ENCODE results near the gene FREM2. TPM values are rescaled to one million over a fixed set of nuclear protein-coding genes. Genes with fewer than 3 reads are reported as not detected.

FREM2 gene
- total and polyA plus RNA-seq, 2 of the 13 experiments (the other 11 are each of a cell fraction or from before 2014, with no cell fraction given), result not detected

- Histone ChIP-seq H3K9me3 (ENCODE audit: low read length) (no peaks in the 10 kb centered on the region), H3K9ac (ENCODE audit: insufficient read depth, low read depth, low read length) (no peak overlapping the region), H2AFZ (ENCODE audit: low read length) (no peak overlapping the region), H3K27ac (ENCODE audit: extremely low read length, insufficient read depth, low read length) (no peak overlapping the region), H3K36me3 (replicated peaks in 1 of 2; ENCODE audit: control insufficient read depth in 1 of 2, insufficient read depth in 2 of 2, low read length in 2 of 2) (no peaks in the 10 kb centered on the region), H4K20me1 (ENCODE audit: insufficient read depth, low read length) (no peaks in the 10 kb centered on the region), H3K4me1 (ENCODE audit: insufficient read depth, low read length) (no peaks in the 10 kb centered on the region), H3K4me3 (replicated peaks in 1 of 3; ENCODE audit: insufficient read depth in 1 of 3, low read depth in 2 of 3, low read length in 3 of 3) (no peak overlapping the region), H3K4me2 (ENCODE audit: low read depth, low read length) (no peak overlapping the region), H3K27me3 (ENCODE audit: control insufficient read depth in 1 of 2, insufficient read depth in 2 of 2, low read length in 2 of 2) (no peaks in the 10 kb centered on the region), H3K79me2 (ENCODE audit: insufficient read depth, low read length) (no peaks in the 10 kb centered on the region)
- intact Hi-C loops (cut with micrococcal nuclease; ENCODE audit: unreplicated experiment) (no loop called here), in situ Hi-C loops (cut with HindIII; ENCODE audit: extremely low pct_ligation_motif_present, low pct_unique_long_range_greater_than_20kb) (loop anchor here (10.0 kb wide), 1 partner anchor 56 kb away; no protein-coding TSS in a partner anchor)
- ChIA-PET CTCF (ENCODE audit: low intra/inter-chr PET ratio, low total read pairs) (no interaction called here), POLR2A (no interaction called here)
- no peak for ATAC-seq
- DNase-seq (ENCODE audit: low spot score), result no peak
- no peak for FAIRE-seq
- BruUV-seq (replicated peaks), result no TSS peak
- WGBS (ENCODE audit: low lambda C conversion rate), result 20% methylated on average over 1 of the region's 1 CpG
- TF ChIP-seq MAFK (conservative IDR thresholded peaks at IDR 0.05 in 1 of 2, IDR thresholded peaks at IDR 0.05 in 1 of 2; ENCODE audit: low read length in 2 of 2), result no peak
- TF ChIP-seq, protein P1, sequence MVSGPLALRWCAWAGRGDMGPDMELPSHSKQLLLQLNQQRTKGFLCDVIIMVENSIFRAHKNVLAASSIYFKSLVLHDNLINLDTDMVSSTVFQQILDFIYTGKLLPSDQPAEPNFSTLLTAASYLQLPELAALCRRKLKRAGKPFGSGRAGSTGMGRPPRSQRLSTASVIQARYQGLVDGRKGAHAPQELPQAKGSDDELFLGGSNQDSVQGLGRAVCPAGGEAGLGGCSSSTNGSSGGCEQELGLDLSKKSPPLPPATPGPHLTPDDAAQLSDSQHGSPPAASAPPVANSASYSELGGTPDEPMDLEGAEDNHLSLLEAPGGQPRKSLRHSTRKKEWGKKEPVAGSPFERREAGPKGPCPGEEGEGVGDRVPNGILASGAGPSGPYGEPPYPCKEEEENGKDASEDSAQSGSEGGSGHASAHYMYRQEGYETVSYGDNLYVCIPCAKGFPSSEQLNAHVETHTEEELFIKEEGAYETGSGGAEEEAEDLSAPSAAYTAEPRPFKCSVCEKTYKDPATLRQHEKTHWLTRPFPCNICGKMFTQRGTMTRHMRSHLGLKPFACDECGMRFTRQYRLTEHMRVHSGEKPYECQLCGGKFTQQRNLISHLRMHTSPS (CRISPR knock-in tag; IDR thresholded peaks at IDR 0.05; ENCODE audit: low read depth), result no peak
- no peak for TF ChIP-seq TP53 (CRISPR knock-in tag; conservative IDR thresholded peaks at IDR 0.05)
- no peak for TF ChIP-seq XRCC5 (optimal IDR thresholded peaks at IDR 0.05; ENCODE audit: low read length)
- no peak for TF ChIP-seq ZNF674 (CRISPR knock-in tag; IDR thresholded peaks at IDR 0.05; ENCODE audit: low read depth)
- TF ChIP-seq TBX2 (CRISPR knock-in tag; IDR thresholded peaks at IDR 0.05; ENCODE audit: borderline replicate concordance), result no peak
- no peak for TF ChIP-seq ZNF775 (CRISPR knock-in tag; IDR thresholded peaks at IDR 0.05; ENCODE audit: borderline replicate concordance)
- TF ChIP-seq, protein P2, sequence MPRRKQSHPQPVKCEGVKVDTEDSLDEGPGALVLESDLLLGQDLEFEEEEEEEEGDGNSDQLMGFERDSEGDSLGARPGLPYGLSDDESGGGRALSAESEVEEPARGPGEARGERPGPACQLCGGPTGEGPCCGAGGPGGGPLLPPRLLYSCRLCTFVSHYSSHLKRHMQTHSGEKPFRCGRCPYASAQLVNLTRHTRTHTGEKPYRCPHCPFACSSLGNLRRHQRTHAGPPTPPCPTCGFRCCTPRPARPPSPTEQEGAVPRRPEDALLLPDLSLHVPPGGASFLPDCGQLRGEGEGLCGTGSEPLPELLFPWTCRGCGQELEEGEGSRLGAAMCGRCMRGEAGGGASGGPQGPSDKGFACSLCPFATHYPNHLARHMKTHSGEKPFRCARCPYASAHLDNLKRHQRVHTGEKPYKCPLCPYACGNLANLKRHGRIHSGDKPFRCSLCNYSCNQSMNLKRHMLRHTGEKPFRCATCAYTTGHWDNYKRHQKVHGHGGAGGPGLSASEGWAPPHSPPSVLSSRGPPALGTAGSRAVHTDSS (CRISPR knock-in tag; conservative IDR thresholded peaks at IDR 0.05), result no peak
- no peak for TF ChIP-seq MNT (IDR thresholded peaks at IDR 0.05)
- TF ChIP-seq CCDC6 (CRISPR knock-in tag; IDR thresholded peaks at IDR 0.05), result no peak
- TF ChIP-seq NFIC (IDR thresholded peaks at IDR 0.05; ENCODE audit: low read length), result no peak
Observed at GRCh38 chr13:38819053-38819452, 132.2 kb downstream of the FREM2 start.
